ENCODE results near the gene DYSF.

The DYSF gene

DNA sequence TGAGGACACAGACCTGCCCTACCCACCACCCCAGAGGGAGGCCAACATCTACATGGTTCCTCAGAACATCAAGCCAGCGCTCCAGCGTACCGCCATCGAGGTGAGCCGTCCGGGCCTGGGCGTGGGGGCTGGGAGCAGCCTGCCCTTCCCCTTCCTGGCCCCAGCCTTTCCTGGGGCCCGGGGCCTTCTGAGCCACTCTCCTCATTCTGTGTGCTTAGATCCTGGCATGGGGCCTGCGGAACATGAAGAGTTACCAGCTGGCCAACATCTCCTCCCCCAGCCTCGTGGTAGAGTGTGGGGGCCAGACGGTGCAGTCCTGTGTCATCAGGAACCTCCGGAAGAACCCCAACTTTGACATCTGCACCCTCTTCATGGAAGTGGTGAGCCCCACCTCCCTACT is 157.9 kb downstream of the DYSF start:
- TF ChIP-seq CEBPB (IDR thresholded peaks at IDR 0.05) (no peak), TCF12 (IDR thresholded peaks at IDR 0.05; ENCODE audit: low read depth) (no peak), RAD21 (IDR thresholded peaks at IDR 0.05; ENCODE audit: low read depth) (no peak), YY1 (IDR thresholded peaks at IDR 0.05; ENCODE audit: low read depth) (no peak)

DNA sequence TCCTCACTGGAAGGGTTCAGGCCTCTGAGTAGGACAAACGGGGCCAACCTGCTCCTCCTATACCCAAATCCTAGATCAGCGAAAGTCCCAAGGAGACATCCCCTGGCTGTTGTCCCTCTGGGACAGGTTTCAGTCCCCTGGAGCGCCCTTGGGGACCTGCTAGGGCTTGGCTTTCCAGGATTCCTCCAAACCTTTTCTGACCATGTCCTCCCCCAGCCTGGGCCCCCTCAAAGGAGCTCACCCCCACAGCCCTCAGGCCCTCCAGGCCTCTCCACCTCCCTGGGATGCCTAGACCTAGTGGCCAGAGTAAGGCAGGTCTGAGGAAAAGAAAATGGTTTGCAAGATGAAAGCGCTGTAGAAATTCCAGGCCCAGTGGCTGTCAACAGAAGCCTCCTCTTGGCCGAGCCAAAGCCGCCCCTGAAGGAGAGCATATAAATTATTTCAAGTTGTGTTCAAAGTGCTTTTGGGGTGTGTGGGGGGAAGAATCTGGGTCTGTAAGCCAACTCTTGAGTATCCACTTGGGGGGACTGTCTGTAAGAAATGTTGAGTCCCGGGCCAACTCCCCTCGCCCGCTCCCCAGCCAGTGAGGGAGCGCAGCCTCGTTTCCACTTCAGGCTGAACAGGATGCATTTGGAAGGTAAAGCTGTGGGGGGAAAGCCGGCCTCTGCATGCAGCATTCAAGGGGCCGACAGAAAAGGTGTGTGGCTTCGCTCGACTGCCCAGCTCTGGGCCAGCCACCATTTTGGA is 158.6 kb downstream of the DYSF start:
- TF ChIP-seq, protein P1, sequence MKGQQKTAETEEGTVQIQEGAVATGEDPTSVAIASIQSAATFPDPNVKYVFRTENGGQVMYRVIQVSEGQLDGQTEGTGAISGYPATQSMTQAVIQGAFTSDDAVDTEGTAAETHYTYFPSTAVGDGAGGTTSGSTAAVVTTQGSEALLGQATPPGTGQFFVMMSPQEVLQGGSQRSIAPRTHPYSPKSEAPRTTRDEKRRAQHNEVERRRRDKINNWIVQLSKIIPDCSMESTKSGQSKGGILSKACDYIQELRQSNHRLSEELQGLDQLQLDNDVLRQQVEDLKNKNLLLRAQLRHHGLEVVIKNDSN (IDR thresholded peaks at IDR 0.05) = no peak
- TF ChIP-seq YY1 (IDR thresholded peaks at IDR 0.05; ENCODE audit: low read depth) (no peak), EP300 (IDR thresholded peaks at IDR 0.05; ENCODE audit: borderline replicate concordance) (no peak), CREB1 (IDR thresholded peaks at IDR 0.05; ENCODE audit: low read depth) (no peak), NFIC (IDR thresholded peaks at IDR 0.05) (no peak), CEBPB (IDR thresholded peaks at IDR 0.05) (no peak), TCF12 (IDR thresholded peaks at IDR 0.05; ENCODE audit: low read depth) (no peak), TAF1 (IDR thresholded peaks at IDR 0.05; ENCODE audit: low read depth) (no peak), TEAD4 (IDR thresholded peaks at IDR 0.05) (no peak), EGR1 (IDR thresholded peaks at IDR 0.05) (no peak), ZBTB7A (IDR thresholded peaks at IDR 0.05; ENCODE audit: low read depth) (no peak)
- TF ChIP-seq, protein P2, sequence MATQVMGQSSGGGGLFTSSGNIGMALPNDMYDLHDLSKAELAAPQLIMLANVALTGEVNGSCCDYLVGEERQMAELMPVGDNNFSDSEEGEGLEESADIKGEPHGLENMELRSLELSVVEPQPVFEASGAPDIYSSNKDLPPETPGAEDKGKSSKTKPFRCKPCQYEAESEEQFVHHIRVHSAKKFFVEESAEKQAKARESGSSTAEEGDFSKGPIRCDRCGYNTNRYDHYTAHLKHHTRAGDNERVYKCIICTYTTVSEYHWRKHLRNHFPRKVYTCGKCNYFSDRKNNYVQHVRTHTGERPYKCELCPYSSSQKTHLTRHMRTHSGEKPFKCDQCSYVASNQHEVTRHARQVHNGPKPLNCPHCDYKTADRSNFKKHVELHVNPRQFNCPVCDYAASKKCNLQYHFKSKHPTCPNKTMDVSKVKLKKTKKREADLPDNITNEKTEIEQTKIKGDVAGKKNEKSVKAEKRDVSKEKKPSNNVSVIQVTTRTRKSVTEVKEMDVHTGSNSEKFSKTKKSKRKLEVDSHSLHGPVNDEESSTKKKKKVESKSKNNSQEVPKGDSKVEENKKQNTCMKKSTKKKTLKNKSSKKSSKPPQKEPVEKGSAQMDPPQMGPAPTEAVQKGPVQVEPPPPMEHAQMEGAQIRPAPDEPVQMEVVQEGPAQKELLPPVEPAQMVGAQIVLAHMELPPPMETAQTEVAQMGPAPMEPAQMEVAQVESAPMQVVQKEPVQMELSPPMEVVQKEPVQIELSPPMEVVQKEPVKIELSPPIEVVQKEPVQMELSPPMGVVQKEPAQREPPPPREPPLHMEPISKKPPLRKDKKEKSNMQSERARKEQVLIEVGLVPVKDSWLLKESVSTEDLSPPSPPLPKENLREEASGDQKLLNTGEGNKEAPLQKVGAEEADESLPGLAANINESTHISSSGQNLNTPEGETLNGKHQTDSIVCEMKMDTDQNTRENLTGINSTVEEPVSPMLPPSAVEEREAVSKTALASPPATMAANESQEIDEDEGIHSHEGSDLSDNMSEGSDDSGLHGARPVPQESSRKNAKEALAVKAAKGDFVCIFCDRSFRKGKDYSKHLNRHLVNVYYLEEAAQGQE (IDR thresholded peaks at IDR 0.05; ENCODE audit: low read depth) = no peak
- TF ChIP-seq, protein P3, sequence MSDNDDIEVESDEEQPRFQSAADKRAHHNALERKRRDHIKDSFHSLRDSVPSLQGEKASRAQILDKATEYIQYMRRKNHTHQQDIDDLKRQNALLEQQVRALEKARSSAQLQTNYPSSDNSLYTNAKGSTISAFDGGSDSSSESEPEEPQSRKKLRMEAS (IDR thresholded peaks at IDR 0.05) = no peak

DNA sequence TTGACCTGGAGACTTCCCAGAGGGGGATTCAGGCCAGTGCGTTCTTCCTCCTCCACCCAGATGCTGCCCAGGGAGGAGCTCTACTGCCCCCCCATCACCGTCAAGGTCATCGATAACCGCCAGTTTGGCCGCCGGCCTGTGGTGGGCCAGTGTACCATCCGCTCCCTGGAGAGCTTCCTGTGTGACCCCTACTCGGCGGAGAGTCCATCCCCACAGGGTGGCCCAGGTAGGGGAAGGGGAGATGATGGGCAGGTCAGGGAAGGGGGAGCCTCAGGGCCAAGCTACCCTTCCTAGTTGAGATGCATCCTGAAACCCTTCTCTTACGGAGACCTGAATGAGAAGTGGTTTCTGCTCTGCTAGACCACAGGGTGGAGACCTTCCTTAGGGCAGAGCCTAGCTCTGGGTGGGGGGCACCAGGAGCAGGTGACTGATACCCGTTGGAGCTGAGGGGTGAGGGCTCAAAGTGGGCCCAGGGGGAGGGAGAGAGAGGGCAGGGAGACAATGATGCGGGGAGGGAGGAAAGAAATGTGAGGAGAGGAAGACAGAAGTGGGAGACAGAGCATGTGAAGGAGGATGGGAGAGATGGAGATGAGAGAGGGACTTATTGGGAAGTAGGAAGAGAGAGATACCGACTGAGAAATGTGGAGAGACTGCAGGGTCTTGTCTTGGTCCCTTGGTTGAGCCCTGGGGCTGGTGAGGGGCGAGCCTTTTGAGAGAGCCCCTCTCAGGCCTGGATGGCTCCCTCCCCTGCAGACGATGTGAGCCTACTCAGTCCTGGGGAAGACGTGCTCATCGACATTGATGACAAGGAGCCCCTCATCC is 159.4 kb downstream of the DYSF start:
- TF ChIP-seq RAD21 (IDR thresholded peaks at IDR 0.05; ENCODE audit: low read depth) (no peak), CEBPB (IDR thresholded peaks at IDR 0.05) (no peak), TEAD4 (IDR thresholded peaks at IDR 0.05) (no peak), EP300 (IDR thresholded peaks at IDR 0.05; ENCODE audit: borderline replicate concordance) (no peak), TAF1 (IDR thresholded peaks at IDR 0.05; ENCODE audit: low read depth) (no peak), EGR1 (IDR thresholded peaks at IDR 0.05) (no peak), ZBTB7A (IDR thresholded peaks at IDR 0.05; ENCODE audit: low read depth) (no peak), NFIC (IDR thresholded peaks at IDR 0.05) (no peak), CREB1 (IDR thresholded peaks at IDR 0.05; ENCODE audit: low read depth) (no peak), FOXM1 (IDR thresholded peaks at IDR 0.05; ENCODE audit: borderline replicate concordance, low read depth) (no peak), YY1 (IDR thresholded peaks at IDR 0.05; ENCODE audit: low read depth) (no peak)
- TF ChIP-seq, protein P2 (IDR thresholded peaks at IDR 0.05; ENCODE audit: low read depth) = no peak
- TF ChIP-seq, protein P3 (IDR thresholded peaks at IDR 0.05) = no peak
- TF ChIP-seq, protein P1 (IDR thresholded peaks at IDR 0.05) = no peak

DNA sequence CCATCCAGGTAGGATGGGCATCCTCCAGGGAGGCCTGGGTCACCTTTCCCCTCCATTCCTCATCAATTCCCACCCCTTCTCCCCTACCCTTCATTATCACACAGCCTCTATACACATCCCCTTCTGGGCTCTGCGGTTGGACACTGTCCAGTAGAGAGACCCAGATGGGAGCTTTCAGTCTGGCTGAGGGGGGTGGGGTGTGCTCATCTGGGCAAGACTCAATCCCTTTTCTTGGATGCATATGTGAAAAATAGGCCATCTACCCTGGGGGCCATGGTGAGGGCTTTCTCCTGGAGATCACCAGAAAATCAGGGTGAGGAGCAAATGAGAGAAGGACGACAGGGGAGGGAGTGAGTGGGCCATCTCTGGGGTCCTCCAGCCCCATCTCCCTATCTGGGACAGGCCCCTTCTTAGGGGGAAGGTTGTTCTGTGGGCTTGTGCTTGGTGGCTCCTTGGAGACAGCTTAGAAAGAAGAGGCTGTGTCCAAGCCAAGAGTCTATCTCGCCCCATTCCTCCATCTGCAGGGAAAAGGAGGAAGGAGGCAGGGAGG is 160.1 kb downstream of the DYSF start:
- TF ChIP-seq, protein P2 (IDR thresholded peaks at IDR 0.05; ENCODE audit: low read depth) = no peak
- TF ChIP-seq RAD21 (IDR thresholded peaks at IDR 0.05; ENCODE audit: low read depth) (no peak), EP300 (IDR thresholded peaks at IDR 0.05; ENCODE audit: borderline replicate concordance) (no peak), YY1 (IDR thresholded peaks at IDR 0.05; ENCODE audit: low read depth) (no peak), CEBPB (IDR thresholded peaks at IDR 0.05) (no peak), TCF12 (IDR thresholded peaks at IDR 0.05; ENCODE audit: low read depth) (no peak), FOXM1 (IDR thresholded peaks at IDR 0.05; ENCODE audit: borderline replicate concordance, low read depth) (no peak)
